RCC 7860 (cell line): ENCODE data around the gene PRDM11.
"Not testable (repeated sequence)": the region's sequence is repeated elsewhere in the genome, so short reads cannot be mapped to it uniquely, and the experiment has no call there.

Experiments used
- DNase-seq: peaks from one replicate; pipeline ENCODE4 v3.0.0-alpha.2; 2015; ENCODE audit warnings: low spot score
- FAIRE-seq: peaks from 2 replicates; lab custom pipeline; 2012; peaks lifted over from hg19 to GRCh38; lab: Jason Lieb, UNC

PRDM11 gene

GRCh38 chr11:45229401-45230020 lies 83.1 kb downstream of the PRDM11 start:
- FAIRE-seq = no peak
- no peak for DNase-seq

GRCh38 chr11:45232341-45233080 lies 86.1 kb downstream of the PRDM11 start:
- no peak for DNase-seq
- FAIRE-seq = no peak

- no peak for FAIRE-seq
- DNase-seq = peak; percentile 29
Observed at GRCh38 chr11:45233121-45233803, 86.8 kb downstream of the PRDM11 start.

GRCh38 chr11:45233804-45234170 lies 87.3 kb downstream of the PRDM11 start:
- DNase-seq = no peak
- no peak for FAIRE-seq

GRCh38 chr11:45234306-45235006 lies 88.0 kb downstream of the PRDM11 start:
- DNase-seq (no peak), FAIRE-seq (no peak)

- no peak for FAIRE-seq
- DNase-seq = no peak
Observed at GRCh38 chr11:45237711-45238315, 91.4 kb downstream of the PRDM11 start.

- FAIRE-seq (peak; percentile 77), DNase-seq (peak; percentile 80)
Observed at GRCh38 chr11:45238724-45239123, 92.3 kb downstream of the PRDM11 start.

GRCh38 chr11:45239733-45240132 lies 93.3 kb downstream of the PRDM11 start:
- FAIRE-seq (no peak), DNase-seq (no peak)

- DNase-seq (no peak), FAIRE-seq (no peak)
Observed at GRCh38 chr11:45243967-45244366, 97.5 kb downstream of the PRDM11 start.

GRCh38 chr11:45245218-45246045 lies 99.0 kb downstream of the PRDM11 start:
- FAIRE-seq (no peak), DNase-seq (no peak)

GRCh38 chr11:45246241-45246640 lies 99.8 kb downstream of the PRDM11 start:
- DNase-seq (no peak), FAIRE-seq (no peak)

GRCh38 chr11:45247433-45247832 lies 101.0 kb downstream of the PRDM11 start:
- no peak for FAIRE-seq

GRCh38 chr11:45248501-45249011 lies 102.1 kb downstream of the PRDM11 start:
- DNase-seq (no peak), FAIRE-seq (no peak)

More at GRCh38 chr11:45247433-45247832, 101.0 kb downstream of the PRDM11 start:
- no peak for DNase-seq

GRCh38 chr11:45249372-45249771 lies 102.9 kb downstream of the PRDM11 start:
- not testable (repeated sequence) for FAIRE-seq, DNase-seq

GRCh38 chr11:45250035-45250718 lies 103.7 kb downstream of the PRDM11 start:
- no peak for FAIRE-seq
- DNase-seq = no peak

- FAIRE-seq = no peak
- no peak for DNase-seq
Observed at GRCh38 chr11:45252134-45252856, 105.9 kb downstream of the PRDM11 start.

- no peak for FAIRE-seq
- DNase-seq = no peak
Observed at GRCh38 chr11:45252877-45253276, 106.4 kb downstream of the PRDM11 start.

GRCh38 chr11:45253640-45254039 lies 107.2 kb downstream of the PRDM11 start:
- DNase-seq (no peak), FAIRE-seq (no peak)

GRCh38 chr11:45254070-45254469 lies 107.6 kb downstream of the PRDM11 start:
- FAIRE-seq (no peak), DNase-seq (peak; percentile 37)
